ENCODE measurements around the gene PRKCSH.
"Not testable (repeated sequence)": the region's sequence is repeated elsewhere in the genome, so short reads cannot be mapped to it uniquely, and the experiment has no call there.

Gene PRKCSH

GRCh38 chr19:11435057-11435832, at the start of gene PRKCSH, which contains the start of gene ODAD3:
PRKCSH (plus strand) TSS chr19:11435635; CDS start chr19:11436118, 483 bp downstream.
ODAD3 (minus strand) TSS chr19:11435121; CDS start chr19:11435016, 105 bp downstream.
- DNase-seq (ENCODE audit: low read depth in 3 of 3, low spot score in 1 of 3) = peak; percentile 93 to 98 (median 94)

- DNase-seq (ENCODE audit: low read depth in 3 of 3, low spot score in 1 of 3) = no peak
These were observed 48.0 kb upstream of the PRKCSH start for GRCh38 chr19:11387162-11388034.

- DNase-seq (ENCODE audit: low read depth in 3 of 3, low spot score in 1 of 3) = no peak
These were observed 45.1 kb upstream of the PRKCSH start for GRCh38 chr19:11390359-11390758.

GRCh38 chr19:11390933-11391680, 44.3 kb upstream of the PRKCSH start:
- no peak for DNase-seq (ENCODE audit: low read depth in 3 of 3, low spot score in 1 of 3)

GRCh38 chr19:11397089-11397610, 38.3 kb upstream of the PRKCSH start:
- no peak for DNase-seq (ENCODE audit: low read depth in 3 of 3, low spot score in 1 of 3)

- DNase-seq (ENCODE audit: low read depth in 3 of 3, low spot score in 1 of 3) = no peak
These were observed 35.8 kb upstream of the PRKCSH start for GRCh38 chr19:11399667-11400066.

GRCh38 chr19:11400798-11401197, 34.6 kb upstream of the PRKCSH start:
- no peak for DNase-seq (ENCODE audit: low read depth in 3 of 3, low spot score in 1 of 3)

GRCh38 chr19:11401808-11402543, 33.5 kb upstream of the PRKCSH start:
- DNase-seq (ENCODE audit: low read depth in 3 of 3, low spot score in 1 of 3) = no peak

GRCh38 chr19:11404588-11405222, 30.7 kb upstream of the PRKCSH start:
- DNase-seq (ENCODE audit: low read depth in 3 of 3, low spot score in 1 of 3) = no peak

- DNase-seq (ENCODE audit: low read depth in 3 of 3, low spot score in 1 of 3) = no peak
These were observed 29.4 kb upstream of the PRKCSH start for GRCh38 chr19:11405846-11406643.

GRCh38 chr19:11406703-11407236, 28.7 kb upstream of the PRKCSH start:
- not testable (repeated sequence) for DNase-seq (ENCODE audit: low read depth in 3 of 3, low spot score in 1 of 3)

- DNase-seq (ENCODE audit: low read depth in 3 of 3, low spot score in 1 of 3) = no peak
These were observed 26.8 kb upstream of the PRKCSH start for GRCh38 chr19:11408591-11408990.

GRCh38 chr19:11410682-11411081, 24.8 kb upstream of the PRKCSH start:
- no peak for DNase-seq (ENCODE audit: low read depth in 3 of 3, low spot score in 1 of 3)

GRCh38 chr19:11414544-11414943, 20.9 kb upstream of the PRKCSH start:
- no peak for DNase-seq (ENCODE audit: low read depth in 3 of 3, low spot score in 1 of 3)

GRCh38 chr19:11416346-11417052, 18.9 kb upstream of the PRKCSH start:
- no peak for DNase-seq (ENCODE audit: low read depth in 3 of 3, low spot score in 1 of 3)

- no peak for DNase-seq (ENCODE audit: low read depth in 3 of 3, low spot score in 1 of 3)
These were observed 17.3 kb upstream of the PRKCSH start for GRCh38 chr19:11418094-11418548.

GRCh38 chr19:11418549-11419506, 16.6 kb upstream of the PRKCSH start, which contains the start of gene RGL3:
RGL3 (minus strand) TSS chr19:11419314; CDS start chr19:11419278, 36 bp downstream.
- DNase-seq (ENCODE audit: low read depth in 3 of 3, low spot score in 1 of 3) = no peak
